ENCODE measurements around the gene SPATA9.

DNA sequence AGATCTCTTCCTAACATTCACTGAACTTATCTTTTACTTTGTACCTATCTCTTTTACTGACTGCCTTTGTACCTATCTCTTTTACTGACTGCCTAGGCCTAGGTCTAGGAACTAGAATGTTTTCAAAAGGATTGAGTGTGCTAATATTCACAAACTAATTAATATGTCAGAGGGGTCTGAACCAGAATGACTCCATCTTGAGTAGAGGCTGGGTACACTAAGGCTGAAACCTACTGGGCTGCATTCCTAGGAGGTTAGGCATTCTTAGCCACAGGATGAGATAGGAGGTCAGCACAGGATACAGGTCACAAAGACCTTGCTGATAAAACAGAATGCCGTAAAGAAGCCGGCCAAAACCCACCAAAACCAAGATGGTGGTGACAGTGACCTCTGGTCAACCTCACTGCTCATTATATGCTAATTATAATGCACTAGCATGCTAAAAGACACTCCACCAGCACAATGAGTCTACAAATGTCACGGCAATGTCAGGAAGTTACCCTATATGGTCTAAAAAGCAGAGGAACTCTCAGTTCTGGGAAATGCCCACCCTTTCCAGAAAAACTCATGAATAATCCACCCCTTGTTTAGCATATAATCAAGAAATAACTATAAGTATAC lies 45.8 kb upstream of the SPATA9 start:
- TF ChIP-seq, protein P1, sequence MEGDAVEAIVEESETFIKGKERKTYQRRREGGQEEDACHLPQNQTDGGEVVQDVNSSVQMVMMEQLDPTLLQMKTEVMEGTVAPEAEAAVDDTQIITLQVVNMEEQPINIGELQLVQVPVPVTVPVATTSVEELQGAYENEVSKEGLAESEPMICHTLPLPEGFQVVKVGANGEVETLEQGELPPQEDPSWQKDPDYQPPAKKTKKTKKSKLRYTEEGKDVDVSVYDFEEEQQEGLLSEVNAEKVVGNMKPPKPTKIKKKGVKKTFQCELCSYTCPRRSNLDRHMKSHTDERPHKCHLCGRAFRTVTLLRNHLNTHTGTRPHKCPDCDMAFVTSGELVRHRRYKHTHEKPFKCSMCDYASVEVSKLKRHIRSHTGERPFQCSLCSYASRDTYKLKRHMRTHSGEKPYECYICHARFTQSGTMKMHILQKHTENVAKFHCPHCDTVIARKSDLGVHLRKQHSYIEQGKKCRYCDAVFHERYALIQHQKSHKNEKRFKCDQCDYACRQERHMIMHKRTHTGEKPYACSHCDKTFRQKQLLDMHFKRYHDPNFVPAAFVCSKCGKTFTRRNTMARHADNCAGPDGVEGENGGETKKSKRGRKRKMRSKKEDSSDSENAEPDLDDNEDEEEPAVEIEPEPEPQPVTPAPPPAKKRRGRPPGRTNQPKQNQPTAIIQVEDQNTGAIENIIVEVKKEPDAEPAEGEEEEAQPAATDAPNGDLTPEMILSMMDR (IDR thresholded peaks at IDR 0.05), result no peak
- TF ChIP-seq POLR2A (IDR thresholded peaks at IDR 0.05) (no peak), EP300 (IDR thresholded peaks at IDR 0.05) (no peak), POLR2AphosphoS5 (IDR thresholded peaks at IDR 0.05) (no peak)

All from sigmoid colon (tissue), 4 donors.